Lower leg skin (tissue), 3 donors: ENCODE measurements around the gene HSD17B2.

Source experiments
- POLR2A ChIP-seq, 2 donors: fragments of 450-650 bp; IDR thresholded peaks; one replicate each; pipeline ENCODE4 v1.6.1; 2016 to 2017; ENCODE audit warnings: antibody characterized with exemption in 2 of 2, mild to moderate bottlenecking in 1 of 2, moderate library complexity in 1 of 2
- TF ChIP-seq, protein P1 (sequence below), 3 donors: fragments of 450-650 bp; IDR thresholded peaks; one replicate each; pipeline ENCODE4 v1.5.1; 2016; ENCODE audit warnings: antibody characterized with exemption in 3 of 3, mild to moderate bottlenecking in 3 of 3, moderate library complexity in 2 of 3

DNA sequence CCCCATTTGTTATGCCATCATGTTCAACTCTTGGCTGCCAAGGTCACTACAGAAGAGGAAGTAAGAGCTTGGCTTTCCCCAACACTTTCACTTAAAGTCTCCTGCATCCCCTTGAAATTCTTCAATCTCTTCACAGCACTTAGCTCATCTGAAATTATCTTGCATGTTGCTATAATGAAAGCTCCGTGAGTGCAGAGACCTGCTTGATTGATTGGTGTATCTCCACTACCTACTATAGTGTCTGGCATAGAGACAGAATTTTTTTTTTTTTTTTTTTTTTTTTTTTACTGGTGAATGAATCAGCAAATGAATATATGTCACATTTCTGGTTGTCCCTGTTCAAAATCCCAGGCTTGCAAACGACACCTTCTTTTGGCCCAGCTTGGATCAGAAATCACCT, 21.9 kb upstream of the HSD17B2 start:
- TF ChIP-seq, protein P1, sequence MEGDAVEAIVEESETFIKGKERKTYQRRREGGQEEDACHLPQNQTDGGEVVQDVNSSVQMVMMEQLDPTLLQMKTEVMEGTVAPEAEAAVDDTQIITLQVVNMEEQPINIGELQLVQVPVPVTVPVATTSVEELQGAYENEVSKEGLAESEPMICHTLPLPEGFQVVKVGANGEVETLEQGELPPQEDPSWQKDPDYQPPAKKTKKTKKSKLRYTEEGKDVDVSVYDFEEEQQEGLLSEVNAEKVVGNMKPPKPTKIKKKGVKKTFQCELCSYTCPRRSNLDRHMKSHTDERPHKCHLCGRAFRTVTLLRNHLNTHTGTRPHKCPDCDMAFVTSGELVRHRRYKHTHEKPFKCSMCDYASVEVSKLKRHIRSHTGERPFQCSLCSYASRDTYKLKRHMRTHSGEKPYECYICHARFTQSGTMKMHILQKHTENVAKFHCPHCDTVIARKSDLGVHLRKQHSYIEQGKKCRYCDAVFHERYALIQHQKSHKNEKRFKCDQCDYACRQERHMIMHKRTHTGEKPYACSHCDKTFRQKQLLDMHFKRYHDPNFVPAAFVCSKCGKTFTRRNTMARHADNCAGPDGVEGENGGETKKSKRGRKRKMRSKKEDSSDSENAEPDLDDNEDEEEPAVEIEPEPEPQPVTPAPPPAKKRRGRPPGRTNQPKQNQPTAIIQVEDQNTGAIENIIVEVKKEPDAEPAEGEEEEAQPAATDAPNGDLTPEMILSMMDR (IDR thresholded peaks at IDR 0.05) = no peak
- no peak for TF ChIP-seq POLR2A (IDR thresholded peaks at IDR 0.05)
